Measurements from ENCODE around the gene GIMAP7. TPM values are rescaled to one million over a fixed set of nuclear protein-coding genes. Genes with fewer than 3 reads are reported as not detected.
A peak's percentile ranks its signal among the peaks of the same experiment; 100 is the strongest.

GIMAP7 gene
- total and polyA plus RNA-seq, 10 donors = 48.7 to 137 (median 101) TPM

GRCh38 chr7:150503155-150503554 is 11.5 kb upstream of the GIMAP7 start:
- intact Hi-C loops (cut with DNase I; ENCODE audit: low total_unique reads) = no loop called here
- no peak for DNase-seq
- peaks cover 0 to 2% (median 0%) of the 10 kb centered on the region in 8 donors for H3K9me3 ChIP-seq
- H3K4me1 ChIP-seq = peaks cover 17 to 59% (median 34%) of the 10 kb centered on the region in 6 donors
- no peaks in the 10 kb centered on the region for H3K27me3 ChIP-seq (replicated peaks in 1 of 7)
- no peak for TF ChIP-seq POLR2AphosphoS5 (IDR thresholded peaks at IDR 0.05)
- TF ChIP-seq, protein P1, sequence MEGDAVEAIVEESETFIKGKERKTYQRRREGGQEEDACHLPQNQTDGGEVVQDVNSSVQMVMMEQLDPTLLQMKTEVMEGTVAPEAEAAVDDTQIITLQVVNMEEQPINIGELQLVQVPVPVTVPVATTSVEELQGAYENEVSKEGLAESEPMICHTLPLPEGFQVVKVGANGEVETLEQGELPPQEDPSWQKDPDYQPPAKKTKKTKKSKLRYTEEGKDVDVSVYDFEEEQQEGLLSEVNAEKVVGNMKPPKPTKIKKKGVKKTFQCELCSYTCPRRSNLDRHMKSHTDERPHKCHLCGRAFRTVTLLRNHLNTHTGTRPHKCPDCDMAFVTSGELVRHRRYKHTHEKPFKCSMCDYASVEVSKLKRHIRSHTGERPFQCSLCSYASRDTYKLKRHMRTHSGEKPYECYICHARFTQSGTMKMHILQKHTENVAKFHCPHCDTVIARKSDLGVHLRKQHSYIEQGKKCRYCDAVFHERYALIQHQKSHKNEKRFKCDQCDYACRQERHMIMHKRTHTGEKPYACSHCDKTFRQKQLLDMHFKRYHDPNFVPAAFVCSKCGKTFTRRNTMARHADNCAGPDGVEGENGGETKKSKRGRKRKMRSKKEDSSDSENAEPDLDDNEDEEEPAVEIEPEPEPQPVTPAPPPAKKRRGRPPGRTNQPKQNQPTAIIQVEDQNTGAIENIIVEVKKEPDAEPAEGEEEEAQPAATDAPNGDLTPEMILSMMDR (IDR thresholded peaks at IDR 0.05 in 8 of 11, conservative IDR thresholded peaks at IDR 0.05 in 3 of 11) = no peak
- no peak for TF ChIP-seq POLR2A (IDR thresholded peaks at IDR 0.05)
- H3K36me3 ChIP-seq = no peaks in the 10 kb centered on the region
- WGBS, 5 donors = 70 to 78% (median 72%) methylated on average over 4 of the region's 4 CpGs
- no peak overlapping the region for H3K4me3 ChIP-seq
- H3K27ac ChIP-seq = peak overlapping the region; percentile 9 to 83 (median 66)

DNA sequence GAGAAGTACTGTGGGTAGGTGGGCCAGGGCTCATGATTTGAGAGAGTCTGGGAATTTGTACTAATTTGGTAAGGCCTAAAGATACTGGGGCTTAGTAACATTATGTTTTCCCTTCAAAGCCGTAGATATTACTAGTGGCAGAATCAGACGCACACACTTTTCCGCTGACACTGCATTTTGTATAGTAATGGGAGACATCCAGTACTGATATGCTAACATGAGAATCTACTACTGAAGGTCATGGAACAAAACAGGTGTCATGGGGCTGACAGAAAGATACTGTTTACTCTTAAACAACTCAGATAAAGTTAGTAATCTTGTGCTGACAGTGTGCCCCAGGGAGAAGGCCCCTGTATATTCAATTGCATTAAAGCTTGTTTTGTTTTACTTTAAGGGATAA is 11.1 kb upstream of the GIMAP7 start:
- 59 to 78% (median 76%) methylated on average over 3 of the region's 3 CpGs for WGBS, 5 donors

DNA sequence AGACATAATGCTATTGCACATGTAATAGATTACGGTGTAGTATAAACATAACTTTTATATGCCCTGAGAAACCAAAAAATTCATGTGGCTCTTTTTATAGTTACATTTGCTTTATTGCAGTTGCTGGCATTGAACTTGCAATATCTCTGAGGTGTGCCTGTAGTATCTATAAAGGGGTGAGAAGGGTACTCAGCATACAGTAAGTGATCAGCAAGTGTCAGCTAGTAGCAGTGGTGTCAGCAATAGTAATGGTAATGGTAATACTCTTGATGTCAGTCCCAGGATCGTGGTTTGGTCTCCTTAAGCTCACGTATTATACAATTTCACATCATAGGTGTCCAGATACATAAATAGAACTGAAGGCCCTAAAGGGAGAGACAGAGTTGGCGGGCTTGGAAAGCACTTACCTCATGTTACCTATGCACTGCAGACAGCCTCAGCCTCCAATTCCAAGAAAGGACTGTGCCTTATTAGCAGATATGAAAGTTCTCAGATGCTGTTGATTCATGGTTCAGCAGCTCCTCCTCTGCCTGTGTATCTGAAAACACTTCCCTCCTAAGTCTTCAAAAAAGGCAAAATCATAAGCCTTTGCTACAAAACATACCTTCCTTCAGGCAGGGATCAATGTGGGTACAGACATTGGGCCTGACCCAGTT is 6.6 kb upstream of the GIMAP7 start:
- 81 to 96% (median 89%) methylated on average over 4 of the region's 4 CpGs for whole genome bisulfite sequencing, 5 donors
- TF ChIP-seq POLR2A (IDR thresholded peaks at IDR 0.05) (no peak), POLR2AphosphoS5 (IDR thresholded peaks at IDR 0.05) (no peak)
- TF ChIP-seq, protein P1 (IDR thresholded peaks at IDR 0.05 in 8 of 11, conservative IDR thresholded peaks at IDR 0.05 in 3 of 11) = no peak
- intact Hi-C loops (cut with DNase I; ENCODE audit: low total_unique reads) = no loop called here
- Histone ChIP-seq H3K4me3 (peak overlapping the region in 1 of 8 donors; percentile 4), H3K27ac (peak overlapping the region in 6 of 8 donors; percentile 10 to 78 (median 42)), H3K36me3 (no peaks in the 10 kb centered on the region), H3K9me3 (no peaks in the 10 kb centered on the region), H3K4me1 (peaks cover 16 to 87% (median 33%) of the 10 kb centered on the region in 6 donors), H3K27me3 (replicated peaks in 1 of 7) (no peaks in the 10 kb centered on the region)
- DNase-seq = no peak

More for the DNA sequence above, 11.1 kb upstream of the GIMAP7 start:
- H3K9me3 ChIP-seq = no peaks in the 10 kb centered on the region
- no peaks in the 10 kb centered on the region for H3K36me3 ChIP-seq
- H3K4me3 ChIP-seq = no peak overlapping the region
- TF ChIP-seq POLR2AphosphoS5 (IDR thresholded peaks at IDR 0.05) = no peak
- TF ChIP-seq, protein P1 (IDR thresholded peaks at IDR 0.05 in 8 of 11, conservative IDR thresholded peaks at IDR 0.05 in 3 of 11) = no peak
- TF ChIP-seq POLR2A (IDR thresholded peaks at IDR 0.05) = no peak
- no peaks in the 10 kb centered on the region for H3K27me3 ChIP-seq (replicated peaks in 1 of 7)
- H3K4me1 ChIP-seq = peaks cover 17 to 63% (median 35%) of the 10 kb centered on the region in 6 donors
- no peak for DNase-seq
- intact Hi-C loops (cut with DNase I; ENCODE audit: low total_unique reads) = no loop called here
- H3K27ac ChIP-seq = peak overlapping the region; percentile 9 to 83 (median 66)

DNA sequence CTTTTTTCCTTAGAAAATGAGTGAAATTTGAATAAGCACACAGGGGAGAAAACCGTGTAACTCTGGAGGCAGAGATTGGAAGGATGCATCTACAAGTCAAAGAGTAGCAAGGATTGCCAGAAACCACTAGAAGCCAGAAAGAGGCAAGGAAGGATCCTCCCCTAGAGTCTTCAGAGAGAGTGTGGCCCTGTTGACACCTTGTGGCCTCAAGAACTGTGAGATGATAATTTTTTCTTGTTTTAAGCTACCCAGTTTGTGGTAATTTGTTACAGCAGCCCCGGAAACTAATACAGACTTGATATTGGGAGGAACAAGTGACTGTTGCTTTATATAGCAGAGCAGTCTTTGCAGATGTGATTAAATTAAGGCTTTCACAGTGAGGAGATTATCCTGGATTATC is 3.6 kb upstream of the GIMAP7 start:
- intact Hi-C loops (cut with DNase I; ENCODE audit: low total_unique reads) = no loop called here
- 72 to 80% (median 76%) methylated on average over 2 of the region's 2 CpGs for WGBS, 5 donors
- TF ChIP-seq POLR2AphosphoS5 (IDR thresholded peaks at IDR 0.05) = no peak
- TF ChIP-seq, protein P1 (IDR thresholded peaks at IDR 0.05 in 8 of 11, conservative IDR thresholded peaks at IDR 0.05 in 3 of 11) = no peak
- TF ChIP-seq POLR2A (IDR thresholded peaks at IDR 0.05) = no peak
- no peak for DNase-seq
- Histone ChIP-seq H3K4me3 (no peak overlapping the region), H3K27me3 (replicated peaks in 1 of 7) (no peaks in the 10 kb centered on the region), H3K36me3 (no peaks in the 10 kb centered on the region), H3K4me1 (peaks cover 4 to 81% (median 19%) of the 10 kb centered on the region in 6 donors), H3K9me3 (no peaks in the 10 kb centered on the region), H3K27ac (peak overlapping the region in 2 of 8 donors; percentile 55 to 86)

Measured in spleen (tissue), 11 donors.